Glutamatergic neuron (in vitro differentiated cells): ENCODE data around the gene CAND2. TPM values are rescaled to one million over a fixed set of nuclear protein-coding genes. Genes with fewer than 3 reads are reported as not detected.
"Not testable (repeated sequence)": the region's sequence is repeated elsewhere in the genome, so short reads cannot be mapped to it uniquely, and the experiment has no call there.

Experiments
- DNase-seq: peaks from one replicate; pipeline ENCODE4 v3.0.0; 2022
- H3K27ac Mint-ChIP-seq: one replicate; pipeline ENCODE4 v1.8.0; 2020; ENCODE audit warnings: mild to moderate bottlenecking, mixed read lengths, inconsistent platforms; ENCODE audit not compliant: unreplicated experiment
- H3K27me3 Mint-ChIP-seq: one replicate; pipeline ENCODE4 v1.8.0; 2020; ENCODE audit warnings: mild to moderate bottlenecking, moderate library complexity, mixed read lengths, inconsistent platforms; ENCODE audit not compliant: unreplicated experiment
- H3K36me3 Mint-ChIP-seq: one replicate; pipeline ENCODE4 v1.8.0; 2020; ENCODE audit warnings: mild to moderate bottlenecking, mixed read lengths, inconsistent platforms; ENCODE audit not compliant: unreplicated experiment
- H3K4me1 Mint-ChIP-seq: one replicate; pipeline ENCODE4 v1.8.0; 2020; ENCODE audit warnings: mild to moderate bottlenecking, low read depth, mixed read lengths, inconsistent platforms; ENCODE audit not compliant: unreplicated experiment
- H3K4me3 Mint-ChIP-seq: one replicate; pipeline ENCODE4 v1.8.0; 2020; ENCODE audit warnings: mild to moderate bottlenecking, mixed read lengths, inconsistent platforms; ENCODE audit not compliant: unreplicated experiment
- H3K9me3 Mint-ChIP-seq: one replicate; pipeline ENCODE4 v1.8.0; 2020; ENCODE audit warnings: mild to moderate bottlenecking, moderate library complexity, mixed read lengths, inconsistent platforms; ENCODE audit not compliant: unreplicated experiment
- total RNA-seq: library from RNA; stranded (reverse); fragmentation: NEBNext Ultra II Directional; extraction: Animal tissue kit (Norgen Biotek cat#: 25700); gene quantifications from one replicate; pipeline ENCODE4 v1.2.1, GENCODE V29; 2021; ENCODE audit not compliant: unreplicated experiment
- TF ChIP-seq, protein P1 (sequence below): fragments of 200-600 bp; sonication (generic); IDR thresholded peaks from one replicate; pipeline ENCODE4 v1.5.0; 2021; ENCODE audit not compliant: partially characterized antibody, unreplicated experiment

The CAND2 gene
- total RNA-seq, 1 donor from 2014 or later, result 8.8 TPM

GRCh38 chr3:12879191-12879815, 82.8 kb downstream of the CAND2 start:
- Mint-ChIP-seq H3K27ac (no peak overlapping the region), H3K36me3 (peaks cover 5% of the 10 kb centered on the region), H3K4me1 (peaks cover 3% of the 10 kb centered on the region), H3K27me3 (peaks cover 14% of the 10 kb centered on the region), H3K4me3 (no peak overlapping the region), H3K9me3 (peaks cover 2% of the 10 kb centered on the region)
- DNase-seq, result no peak
- TF ChIP-seq, protein P1, sequence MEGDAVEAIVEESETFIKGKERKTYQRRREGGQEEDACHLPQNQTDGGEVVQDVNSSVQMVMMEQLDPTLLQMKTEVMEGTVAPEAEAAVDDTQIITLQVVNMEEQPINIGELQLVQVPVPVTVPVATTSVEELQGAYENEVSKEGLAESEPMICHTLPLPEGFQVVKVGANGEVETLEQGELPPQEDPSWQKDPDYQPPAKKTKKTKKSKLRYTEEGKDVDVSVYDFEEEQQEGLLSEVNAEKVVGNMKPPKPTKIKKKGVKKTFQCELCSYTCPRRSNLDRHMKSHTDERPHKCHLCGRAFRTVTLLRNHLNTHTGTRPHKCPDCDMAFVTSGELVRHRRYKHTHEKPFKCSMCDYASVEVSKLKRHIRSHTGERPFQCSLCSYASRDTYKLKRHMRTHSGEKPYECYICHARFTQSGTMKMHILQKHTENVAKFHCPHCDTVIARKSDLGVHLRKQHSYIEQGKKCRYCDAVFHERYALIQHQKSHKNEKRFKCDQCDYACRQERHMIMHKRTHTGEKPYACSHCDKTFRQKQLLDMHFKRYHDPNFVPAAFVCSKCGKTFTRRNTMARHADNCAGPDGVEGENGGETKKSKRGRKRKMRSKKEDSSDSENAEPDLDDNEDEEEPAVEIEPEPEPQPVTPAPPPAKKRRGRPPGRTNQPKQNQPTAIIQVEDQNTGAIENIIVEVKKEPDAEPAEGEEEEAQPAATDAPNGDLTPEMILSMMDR, result no peak

DNA sequence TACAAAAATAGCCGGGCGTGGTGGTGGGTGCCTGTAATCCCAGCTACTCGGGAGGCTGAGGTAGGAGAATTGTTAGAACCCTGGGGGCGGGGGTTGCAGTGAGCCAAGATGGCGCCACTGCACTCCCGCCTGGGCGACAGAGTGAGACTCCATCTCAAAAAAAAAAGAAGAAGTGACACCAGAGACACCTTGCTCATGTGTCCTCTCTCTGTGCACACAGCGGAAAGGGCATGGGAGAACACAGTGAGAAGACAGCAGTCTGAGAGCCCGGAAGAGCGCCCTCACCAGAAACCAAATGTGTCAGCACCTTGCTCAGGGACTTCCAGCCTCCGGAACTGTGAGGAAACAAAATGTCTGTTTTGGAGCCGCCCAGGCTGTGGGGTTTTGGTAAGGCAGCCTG, 85.4 kb downstream of the CAND2 start:
- H3K36me3 Mint-ChIP-seq, DNase-seq, H3K27me3 Mint-ChIP-seq, H3K4me1 Mint-ChIP-seq, H3K9me3 Mint-ChIP-seq, H3K27ac Mint-ChIP-seq, H3K4me3 Mint-ChIP-seq: not testable (repeated sequence)

- DNase-seq, result no peak
Observed at GRCh38 chr3:12882336-12883310, 86.1 kb downstream of the CAND2 start.

GRCh38 chr3:12884186-12884680, 87.8 kb downstream of the CAND2 start:
- H3K4me1 Mint-ChIP-seq, result no peaks in the 10 kb centered on the region
- H3K4me3 Mint-ChIP-seq, result no peak overlapping the region
- peaks cover 5% of the 10 kb centered on the region for H3K27me3 Mint-ChIP-seq
- peaks cover 2% of the 10 kb centered on the region for H3K9me3 Mint-ChIP-seq
- TF ChIP-seq, protein P1, result no peak
- DNase-seq, result no peak
- H3K27ac Mint-ChIP-seq, result no peak overlapping the region
- peaks cover 5% of the 10 kb centered on the region for H3K36me3 Mint-ChIP-seq

More at GRCh38 chr3:12882336-12883310, 86.1 kb downstream of the CAND2 start:
- Mint-ChIP-seq H3K27me3 (peaks cover 5% of the 10 kb centered on the region), H3K27ac (no peak overlapping the region), H3K36me3 (peaks cover 5% of the 10 kb centered on the region), H3K4me1 (no peaks in the 10 kb centered on the region), H3K4me3 (peak overlapping the region; percentile 36), H3K9me3 (peaks cover 2% of the 10 kb centered on the region)
- TF ChIP-seq, protein P1, result no peak

Other genes with a start within 250 kb of the CAND2 start
- gene MKRN2, start 239.6 kb upstream of the CAND2 start, total RNA-seq, result 25.8 TPM
- 185 TPM for gene RAF1, start 132.6 kb upstream of the CAND2 start, total RNA-seq
- gene TMEM40, start 37.4 kb upstream of the CAND2 start, total RNA-seq, result not detected
- 966 TPM for gene RPL32, start 44.9 kb downstream of the CAND2 start, total RNA-seq